ENCODE results near the gene CHAT.

DNA sequence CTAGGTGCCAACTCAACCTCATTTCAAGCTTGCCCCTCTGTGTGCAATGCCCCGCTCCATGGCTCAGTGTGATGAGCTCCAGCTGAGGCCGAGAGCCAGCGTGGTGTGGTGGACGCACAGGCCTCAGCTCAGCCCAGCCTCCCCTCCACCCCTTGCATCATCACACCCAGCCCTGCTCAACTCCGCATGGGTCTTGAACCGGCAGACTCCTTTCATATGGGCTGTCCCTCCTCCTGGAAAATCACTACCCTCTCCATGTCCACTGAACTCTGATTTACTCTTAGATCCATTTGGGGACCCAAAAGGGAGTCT, 20.3 kb upstream of the CHAT start:
- TF ChIP-seq POLR2A (IDR thresholded peaks at IDR 0.05), result no peak
- TF ChIP-seq, protein P1, sequence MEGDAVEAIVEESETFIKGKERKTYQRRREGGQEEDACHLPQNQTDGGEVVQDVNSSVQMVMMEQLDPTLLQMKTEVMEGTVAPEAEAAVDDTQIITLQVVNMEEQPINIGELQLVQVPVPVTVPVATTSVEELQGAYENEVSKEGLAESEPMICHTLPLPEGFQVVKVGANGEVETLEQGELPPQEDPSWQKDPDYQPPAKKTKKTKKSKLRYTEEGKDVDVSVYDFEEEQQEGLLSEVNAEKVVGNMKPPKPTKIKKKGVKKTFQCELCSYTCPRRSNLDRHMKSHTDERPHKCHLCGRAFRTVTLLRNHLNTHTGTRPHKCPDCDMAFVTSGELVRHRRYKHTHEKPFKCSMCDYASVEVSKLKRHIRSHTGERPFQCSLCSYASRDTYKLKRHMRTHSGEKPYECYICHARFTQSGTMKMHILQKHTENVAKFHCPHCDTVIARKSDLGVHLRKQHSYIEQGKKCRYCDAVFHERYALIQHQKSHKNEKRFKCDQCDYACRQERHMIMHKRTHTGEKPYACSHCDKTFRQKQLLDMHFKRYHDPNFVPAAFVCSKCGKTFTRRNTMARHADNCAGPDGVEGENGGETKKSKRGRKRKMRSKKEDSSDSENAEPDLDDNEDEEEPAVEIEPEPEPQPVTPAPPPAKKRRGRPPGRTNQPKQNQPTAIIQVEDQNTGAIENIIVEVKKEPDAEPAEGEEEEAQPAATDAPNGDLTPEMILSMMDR (IDR thresholded peaks at IDR 0.05), result no peak

Data from right lobe of liver (tissue), 4 donors.